ENCODE measurements around the gene GPR157.

The GPR157 gene

GRCh38 chr1:9118186-9118585 is 10.7 kb downstream of the GPR157 start:
- H3K4me1 ChIP-seq (ENCODE audit: insufficient read depth, low read length, severe bottlenecking): peaks cover 8% of the 10 kb centered on the region
- no peak overlapping the region for H2AFZ ChIP-seq (ENCODE audit: low read length)
- no peak for TF ChIP-seq EZH2 (IDR thresholded peaks at IDR 0.05; ENCODE audit: borderline replicate concordance, low read length)
- no peak for TF ChIP-seq CTCF (IDR thresholded peaks at IDR 0.05; ENCODE audit: low read length)
- no peaks in the 10 kb centered on the region for H4K20me1 ChIP-seq (ENCODE audit: insufficient read depth, low read length)
- H3K4me2 ChIP-seq (ENCODE audit: low read length): no peak overlapping the region
- no peaks in the 10 kb centered on the region for H3K79me2 ChIP-seq (ENCODE audit: insufficient read depth, low read length)
- no peak overlapping the region for H3K9ac ChIP-seq (ENCODE audit: low read length)
- H3K27ac ChIP-seq (ENCODE audit: low read depth, low read length, poor library complexity, severe bottlenecking): no peak overlapping the region
- H3K4me3 ChIP-seq (ENCODE audit: low read depth, low read length, poor library complexity, severe bottlenecking): no peak overlapping the region
- H3K36me3 ChIP-seq (ENCODE audit: insufficient read depth, low read length): no peaks in the 10 kb centered on the region
- H3K9me3 ChIP-seq (ENCODE audit: low read length): no peaks in the 10 kb centered on the region
- H3K27me3 ChIP-seq (ENCODE audit: insufficient read depth, low read length): no peaks in the 10 kb centered on the region
- H3F3A ChIP-seq (ENCODE audit: insufficient read depth, low read length): no peaks in the 10 kb centered on the region
- H3K9me2 ChIP-seq (ENCODE audit: low read depth, low read length): no peaks in the 10 kb centered on the region

GRCh38 chr1:9115351-9116205 is 13.3 kb downstream of the GPR157 start:
- Histone ChIP-seq H4K20me1 (ENCODE audit: insufficient read depth, low read length) (no peaks in the 10 kb centered on the region), H3K4me3 (ENCODE audit: low read depth, low read length, poor library complexity, severe bottlenecking) (no peak overlapping the region)
- TF ChIP-seq CTCF (IDR thresholded peaks at IDR 0.05; ENCODE audit: low read length): no peak

GRCh38 chr1:9112961-9113880 is 15.7 kb downstream of the GPR157 start:
- H3K9me3 ChIP-seq (ENCODE audit: low read length): no peaks in the 10 kb centered on the region
- no peaks in the 10 kb centered on the region for H3F3A ChIP-seq (ENCODE audit: insufficient read depth, low read length)
- H3K27me3 ChIP-seq (ENCODE audit: insufficient read depth, low read length): peaks cover under 1% of the 10 kb centered on the region; the same call in 1 of the 2 replicates
- no peaks in the 10 kb centered on the region for H3K36me3 ChIP-seq (ENCODE audit: insufficient read depth, low read length)
- no peaks in the 10 kb centered on the region for H3K9me2 ChIP-seq (ENCODE audit: low read depth, low read length)
- H3K79me2 ChIP-seq (ENCODE audit: insufficient read depth, low read length): no peaks in the 10 kb centered on the region
- no peaks in the 10 kb centered on the region for H4K20me1 ChIP-seq (ENCODE audit: insufficient read depth, low read length)
- H3K4me2 ChIP-seq (ENCODE audit: low read length): no peak overlapping the region
- no peak for TF ChIP-seq EZH2 (IDR thresholded peaks at IDR 0.05; ENCODE audit: borderline replicate concordance, low read length)
- TF ChIP-seq CTCF (IDR thresholded peaks at IDR 0.05; ENCODE audit: low read length): no peak
- H3K4me3 ChIP-seq (ENCODE audit: low read depth, low read length, poor library complexity, severe bottlenecking): no peak overlapping the region
- no peak overlapping the region for H3K9ac ChIP-seq (ENCODE audit: low read length)
- no peaks in the 10 kb centered on the region for H3K4me1 ChIP-seq (ENCODE audit: insufficient read depth, low read length, severe bottlenecking)
- no peak overlapping the region for H2AFZ ChIP-seq (ENCODE audit: low read length)
- H3K27ac ChIP-seq (ENCODE audit: low read depth, low read length, poor library complexity, severe bottlenecking): no peak overlapping the region

More at GRCh38 chr1:9115351-9116205, 13.3 kb downstream of the GPR157 start:
- Histone ChIP-seq H3K4me1 (ENCODE audit: insufficient read depth, low read length, severe bottlenecking) (no peaks in the 10 kb centered on the region), H2AFZ (ENCODE audit: low read length) (no peak overlapping the region), H3K9me3 (ENCODE audit: low read length) (no peaks in the 10 kb centered on the region), H3K9me2 (ENCODE audit: low read depth, low read length) (no peaks in the 10 kb centered on the region), H3K79me2 (ENCODE audit: insufficient read depth, low read length) (no peaks in the 10 kb centered on the region), H3K27ac (ENCODE audit: low read depth, low read length, poor library complexity, severe bottlenecking) (no peak overlapping the region), H3K4me2 (ENCODE audit: low read length) (no peak overlapping the region), H3K9ac (ENCODE audit: low read length) (no peak overlapping the region), H3K36me3 (ENCODE audit: insufficient read depth, low read length) (no peaks in the 10 kb centered on the region), H3K27me3 (ENCODE audit: insufficient read depth, low read length) (no peaks in the 10 kb centered on the region), H3F3A (ENCODE audit: insufficient read depth, low read length) (no peaks in the 10 kb centered on the region)
